ENCODE data around the gene SPA17. TPM values are rescaled to one million over a fixed set of nuclear protein-coding genes. Genes with fewer than 3 reads are reported as not detected.

Gene SPA17
- total RNA-seq, 1 donor: 0.27 TPM

Small RNAs within 50 kb of the gene (small RNA-seq; reads per million reads assigned to genes)
- gene RNA5SP352: not detected

Other genes starting within 250 kb of the SPA17 start
- gene OR8B4, start 249.0 kb upstream of the SPA17 start, total RNA-seq: 0.27 TPM
- not detected for gene OR8B8, start 228.2 kb upstream of the SPA17 start, total RNA-seq
- not detected for gene OR8B12, start 130.2 kb upstream of the SPA17 start, total RNA-seq
- not detected for gene OR8A1, start 103.9 kb upstream of the SPA17 start, total RNA-seq
- not detected for gene PANX3, start 62.5 kb upstream of the SPA17 start, total RNA-seq
- 15.9 TPM for gene TBRG1, start 51.0 kb upstream of the SPA17 start, total RNA-seq
- 11.0 TPM for gene SIAE, start 165 bp upstream of the SPA17 start, total RNA-seq
- 5.1 TPM for gene NRGN, start 66.0 kb downstream of the SPA17 start, total RNA-seq
- gene VSIG2, start 78.4 kb downstream of the SPA17 start, total RNA-seq: 0.27 TPM
- gene ESAM, start 88.4 kb downstream of the SPA17 start, total RNA-seq: 5.4 TPM
- 4.0 TPM for gene MSANTD2, start 126.5 kb downstream of the SPA17 start, total RNA-seq
- gene ROBO3, start 191.5 kb downstream of the SPA17 start, total RNA-seq: 40.9 TPM
- 93.7 TPM for gene ROBO4, start 224.0 kb downstream of the SPA17 start, total RNA-seq
- not detected for gene HEPN1, start 245.3 kb downstream of the SPA17 start, total RNA-seq